ENCODE measurements around the gene ST14. TPM values are rescaled to one million over a fixed set of nuclear protein-coding genes. Genes with fewer than 3 reads are reported as not detected.

ST14 gene
- total RNA-seq, 4 donors from 2014 or later, result 109 to 225 (median 141) TPM

DNA sequence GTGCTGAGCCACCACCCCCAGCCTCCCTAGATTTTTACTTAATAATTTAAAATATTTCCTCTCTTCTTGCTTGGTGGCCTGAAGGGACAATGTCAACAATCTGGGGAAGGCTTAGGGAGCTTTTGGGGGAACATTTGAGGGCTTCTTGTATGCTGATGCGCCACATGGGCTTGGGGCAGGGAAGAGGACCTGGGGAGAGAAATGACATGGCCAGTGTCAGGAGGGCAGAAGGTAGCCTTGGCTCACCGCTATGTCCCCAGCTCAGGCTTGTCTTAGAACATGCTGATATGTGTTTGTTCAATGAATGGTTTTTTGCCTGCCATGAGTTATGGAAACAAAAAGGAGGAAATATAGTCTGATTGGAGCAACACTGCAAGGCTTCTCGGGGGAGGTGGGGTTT, 51.6 kb downstream of the ST14 start:
- no peaks in the 10 kb centered on the region for H3K9me3 ChIP-seq
- intact Hi-C loops (cut with DNase I), result no loop called here
- WGBS, 2 donors, result 51 to 80% methylated on average over 2 to 3 of the region's 3 CpGs
- no peak for DNase-seq
- peaks cover 0 to 76% (median 4%) of the 10 kb centered on the region in 3 donors for H3K36me3 ChIP-seq
- TF ChIP-seq, protein P1, sequence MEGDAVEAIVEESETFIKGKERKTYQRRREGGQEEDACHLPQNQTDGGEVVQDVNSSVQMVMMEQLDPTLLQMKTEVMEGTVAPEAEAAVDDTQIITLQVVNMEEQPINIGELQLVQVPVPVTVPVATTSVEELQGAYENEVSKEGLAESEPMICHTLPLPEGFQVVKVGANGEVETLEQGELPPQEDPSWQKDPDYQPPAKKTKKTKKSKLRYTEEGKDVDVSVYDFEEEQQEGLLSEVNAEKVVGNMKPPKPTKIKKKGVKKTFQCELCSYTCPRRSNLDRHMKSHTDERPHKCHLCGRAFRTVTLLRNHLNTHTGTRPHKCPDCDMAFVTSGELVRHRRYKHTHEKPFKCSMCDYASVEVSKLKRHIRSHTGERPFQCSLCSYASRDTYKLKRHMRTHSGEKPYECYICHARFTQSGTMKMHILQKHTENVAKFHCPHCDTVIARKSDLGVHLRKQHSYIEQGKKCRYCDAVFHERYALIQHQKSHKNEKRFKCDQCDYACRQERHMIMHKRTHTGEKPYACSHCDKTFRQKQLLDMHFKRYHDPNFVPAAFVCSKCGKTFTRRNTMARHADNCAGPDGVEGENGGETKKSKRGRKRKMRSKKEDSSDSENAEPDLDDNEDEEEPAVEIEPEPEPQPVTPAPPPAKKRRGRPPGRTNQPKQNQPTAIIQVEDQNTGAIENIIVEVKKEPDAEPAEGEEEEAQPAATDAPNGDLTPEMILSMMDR (IDR thresholded peaks at IDR 0.05), result no peak
- TF ChIP-seq POLR2A (IDR thresholded peaks at IDR 0.05), result no peak
- H3K27ac ChIP-seq, result no peak overlapping the region
- no peak overlapping the region for H3K4me3 ChIP-seq
- H3K4me1 ChIP-seq, result peaks cover 0 to 8% (median 4%) of the 10 kb centered on the region in 3 donors
- H3K27me3 ChIP-seq, result no peaks in the 10 kb centered on the region

DNA sequence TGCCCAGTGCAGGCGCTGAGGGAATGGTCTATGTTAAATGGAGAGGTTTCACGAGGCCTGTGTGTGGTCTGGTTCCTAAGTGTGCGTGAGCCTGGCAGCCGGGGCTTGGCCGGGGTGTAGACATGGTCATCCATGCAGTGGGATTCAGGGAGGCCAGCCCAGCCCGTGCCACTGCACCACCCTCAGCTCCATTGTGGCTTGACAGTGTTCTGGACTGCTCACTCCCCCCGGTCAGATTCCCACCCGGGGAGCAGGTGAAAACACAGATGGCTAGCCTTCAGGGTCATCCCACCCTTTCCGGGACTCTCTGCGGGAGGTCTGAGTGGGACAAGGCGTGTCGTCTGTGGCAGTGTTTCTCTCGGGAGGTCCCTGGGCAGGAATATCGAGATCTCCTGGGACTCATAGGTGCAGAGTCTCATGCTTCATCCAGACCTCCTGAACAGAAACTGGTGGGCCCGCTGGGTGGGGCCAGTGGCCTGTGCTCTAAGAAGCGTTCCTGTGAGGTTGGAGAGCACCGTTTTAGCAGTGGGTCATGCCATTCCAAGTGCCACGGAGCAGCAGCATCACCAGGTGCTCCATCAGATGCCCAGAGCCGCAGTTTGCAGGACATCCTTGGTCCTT, 52.3 kb downstream of the ST14 start:
- DNase-seq, result no peak
- Histone ChIP-seq H3K27ac (no peak overlapping the region), H3K36me3 (peaks cover 0 to 69% (median 4%) of the 10 kb centered on the region in 3 donors), H3K4me1 (peaks cover 0 to 15% (median 4%) of the 10 kb centered on the region in 3 donors), H3K27me3 (no peaks in the 10 kb centered on the region), H3K4me3 (no peak overlapping the region), H3K9me3 (no peaks in the 10 kb centered on the region)
- intact Hi-C loops (cut with DNase I), result no loop called here
- 74 to 86% methylated on average over 8 to 12 of the region's 19 CpGs for WGBS, 2 donors
- no peak for TF ChIP-seq POLR2A (IDR thresholded peaks at IDR 0.05)
- TF ChIP-seq, protein P1 (IDR thresholded peaks at IDR 0.05), result no peak

DNA sequence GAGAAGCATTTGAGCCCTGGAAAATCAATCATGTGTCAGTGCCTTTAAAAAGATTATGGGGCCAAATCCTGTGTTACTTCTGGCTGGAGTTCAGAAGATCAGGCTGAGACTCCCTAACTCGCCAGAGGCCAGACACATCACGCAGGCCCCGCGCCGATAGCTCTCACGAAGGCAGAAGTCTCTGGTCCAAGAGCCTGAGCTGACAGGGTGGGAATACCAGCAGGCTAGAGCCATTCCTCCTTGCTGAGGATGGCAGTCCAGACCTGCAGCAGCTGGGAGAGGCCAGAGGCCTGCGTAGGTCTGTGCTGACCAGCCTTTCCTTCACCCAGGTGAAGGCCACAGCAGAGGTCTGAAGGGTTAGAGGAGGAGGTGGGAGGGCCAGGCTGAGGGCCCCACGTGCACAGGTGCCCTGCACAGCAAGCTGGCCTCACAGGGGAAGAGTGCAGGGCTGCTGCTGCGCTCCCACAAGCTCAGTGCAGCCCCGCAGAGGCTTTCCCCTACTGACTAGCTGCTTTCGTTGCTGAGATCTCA, 52.9 kb downstream of the ST14 start:
- 49 to 61% methylated on average over 4 to 10 of the region's 11 CpGs for WGBS, 2 donors
- Histone ChIP-seq H3K27ac (no peak overlapping the region), H3K4me3 (no peak overlapping the region), H3K4me1 (peaks cover 0 to 16% (median 4%) of the 10 kb centered on the region in 3 donors), H3K36me3 (peaks cover 0 to 63% (median 4%) of the 10 kb centered on the region in 3 donors), H3K9me3 (no peaks in the 10 kb centered on the region), H3K27me3 (no peaks in the 10 kb centered on the region)
- intact Hi-C loops (cut with DNase I), result no loop called here
- no peak for TF ChIP-seq POLR2A (IDR thresholded peaks at IDR 0.05)
- TF ChIP-seq, protein P1 (IDR thresholded peaks at IDR 0.05), result no peak
- DNase-seq, result no peak

DNA sequence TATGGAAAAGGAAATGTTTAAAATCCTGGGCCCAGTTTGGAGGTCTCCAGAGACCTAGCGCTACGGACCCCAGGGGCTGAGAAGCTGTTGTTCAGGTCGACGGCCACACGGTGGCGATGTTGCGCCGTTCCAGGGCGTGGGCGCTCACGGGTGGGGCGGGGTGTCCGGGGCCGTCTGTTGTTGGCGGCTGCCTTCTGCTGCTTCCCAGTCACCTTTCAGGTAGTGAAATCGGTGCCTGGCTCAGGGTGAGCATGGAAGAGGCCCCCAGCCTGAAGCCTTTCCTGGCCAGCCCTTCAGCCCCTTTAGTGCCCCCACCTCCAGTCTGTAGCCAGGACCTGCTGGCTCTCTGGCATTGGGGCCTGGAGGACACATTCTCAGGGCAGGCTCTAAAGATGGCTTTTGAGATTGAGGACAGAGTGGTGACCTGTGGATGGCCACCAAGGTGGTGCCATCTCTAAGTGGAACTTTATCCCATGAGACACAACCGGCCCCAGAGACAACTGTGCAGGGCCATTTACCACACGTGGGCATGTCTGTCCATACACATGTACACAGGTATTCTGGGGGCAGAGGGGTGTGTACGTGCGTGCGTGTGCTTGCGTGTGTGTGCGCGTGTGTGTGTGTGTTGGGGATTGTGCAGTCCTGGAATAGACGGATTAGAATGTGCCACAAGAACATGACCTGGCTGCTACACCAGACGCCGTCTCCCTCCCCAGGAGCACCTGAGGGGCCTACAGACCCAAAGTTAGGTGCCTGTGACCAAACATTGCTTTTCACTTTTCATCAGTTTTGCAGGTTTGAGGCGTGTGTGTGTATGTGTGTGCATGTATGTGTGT, 53.8 kb downstream of the ST14 start:
- H3K36me3 ChIP-seq, result peaks cover 0 to 54% (median 4%) of the 10 kb centered on the region in 3 donors
- H3K9me3 ChIP-seq, result no peaks in the 10 kb centered on the region
- peaks cover 0 to 16% (median 4%) of the 10 kb centered on the region in 3 donors for H3K4me1 ChIP-seq
- 37 to 43% methylated on average over 17 to 27 of the region's 28 CpGs for WGBS, 2 donors
- no peak overlapping the region for H3K27ac ChIP-seq
- intact Hi-C loops (cut with DNase I), result no loop called here
- H3K27me3 ChIP-seq, result no peaks in the 10 kb centered on the region
- DNase-seq, result no peak
- H3K4me3 ChIP-seq, result peak overlapping the region in 1 of 4 donors; percentile 16
- TF ChIP-seq, protein P1 (IDR thresholded peaks at IDR 0.05), result peak; percentile 86 to 96 (median 90)
- no peak for TF ChIP-seq POLR2A (IDR thresholded peaks at IDR 0.05)

DNA sequence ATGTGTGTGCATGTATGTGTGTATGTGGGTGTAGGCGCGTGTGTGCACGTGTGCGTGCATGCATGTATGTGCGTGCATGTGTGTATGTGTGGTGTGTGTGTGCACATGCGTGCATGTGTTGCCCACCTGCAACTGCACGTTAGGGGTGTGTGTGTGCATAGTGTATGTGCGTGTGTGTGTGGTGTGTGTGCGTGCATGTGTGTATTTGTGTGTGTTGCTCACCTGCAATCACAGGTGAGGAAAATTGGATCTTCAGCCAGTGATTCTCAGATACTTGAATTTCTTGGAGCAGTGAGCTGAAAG, 54.3 kb downstream of the ST14 start:
- TF ChIP-seq POLR2A (IDR thresholded peaks at IDR 0.05), result no peak
- TF ChIP-seq, protein P1 (IDR thresholded peaks at IDR 0.05), result no peak

More for the DNA sequence above, 54.3 kb downstream of the ST14 start:
- no peaks in the 10 kb centered on the region for H3K27me3 ChIP-seq
- WGBS, 2 donors, result 87 to 98% methylated on average over 6 to 8 of the region's 9 CpGs
- no peak overlapping the region for H3K4me3 ChIP-seq
- intact Hi-C loops (cut with DNase I), result no loop called here
- H3K27ac ChIP-seq, result no peak overlapping the region
- H3K9me3 ChIP-seq, result no peaks in the 10 kb centered on the region
- no peak for DNase-seq
- H3K36me3 ChIP-seq, result peaks cover 0 to 48% (median 3%) of the 10 kb centered on the region in 3 donors
- H3K4me1 ChIP-seq, result peaks cover 0 to 16% (median 4%) of the 10 kb centered on the region in 3 donors

Measured in esophagus squamous epithelium (tissue), 5 donors.